H9 (cell line): ENCODE results near the gene BRMS1L. TPM values are rescaled to one million over a fixed set of nuclear protein-coding genes. Genes with fewer than 3 reads are reported as not detected.

Source experiments
- DNase-seq: peaks from one replicate; pipeline ENCODE4 v3.0.0-alpha.2; 2017
- H2AFZ ChIP-seq: one replicate; pipeline ENCODE4 v1.6.1; 2013; ENCODE audit warnings: mild to moderate bottlenecking, low read length, control low read depth, moderate library complexity
- H2AK5ac ChIP-seq: 2 replicates; pipeline ENCODE4 v1.6.1; 2013; ENCODE audit warnings: low read length, control low read depth, mixed read lengths; ENCODE audit not compliant: insufficient read length
- H2BK120ac ChIP-seq: one replicate; pipeline ENCODE4 v1.6.1; 2013; ENCODE audit warnings: low read depth, mild to moderate bottlenecking, low read length, control low read depth, inconsistent platforms; ENCODE audit not compliant: poor library complexity, severe bottlenecking
- H2BK12ac ChIP-seq: 2 replicates; pipeline ENCODE4 v1.6.1; 2013; ENCODE audit warnings: low read length, control low read depth, mixed read lengths, low read depth; ENCODE audit not compliant: insufficient read length
- H2BK15ac ChIP-seq: 2 replicates; pipeline ENCODE4 v1.6.1; 2013; ENCODE audit warnings: low read depth, low read length, control low read depth
- H2BK20ac ChIP-seq: one replicate; pipeline ENCODE4 v1.6.1; 2013; ENCODE audit warnings: low read depth, mild to moderate bottlenecking, low read length, control low read depth, inconsistent platforms; ENCODE audit not compliant: poor library complexity, severe bottlenecking
- H2BK5ac ChIP-seq: 2 replicates; pipeline ENCODE4 v1.6.1; 2013; ENCODE audit warnings: low read length, control low read depth, mixed read lengths; ENCODE audit not compliant: insufficient read length
- H3K14ac ChIP-seq: 2 replicates; pipeline ENCODE4 v1.6.1; 2013; ENCODE audit warnings: low read length, control low read depth; ENCODE audit not compliant: insufficient read depth
- H3K18ac ChIP-seq: 2 replicates; pipeline ENCODE4 v1.6.1; 2013; ENCODE audit warnings: low read depth, mild to moderate bottlenecking, mixed read lengths, low read length, control low read depth; ENCODE audit not compliant: insufficient read length
- H3K23ac ChIP-seq: 2 replicates; pipeline ENCODE4 v1.6.1; 2013; ENCODE audit warnings: low read length, control low read depth, mixed read lengths, low read depth; ENCODE audit not compliant: insufficient read length
- H3K23me2 ChIP-seq: 2 replicates; pipeline ENCODE4 v1.6.1; 2013; ENCODE audit warnings: low read depth, mild to moderate bottlenecking, mixed read lengths, low read length, control low read depth; ENCODE audit not compliant: insufficient read length, poor library complexity, severe bottlenecking
- H3K27ac ChIP-seq: 2 replicates; pipeline ENCODE4 v1.5.1; 2013; ENCODE audit warnings: low read length, control low read depth, mixed read lengths, low read depth; ENCODE audit not compliant: insufficient read length
- H3K27me3 ChIP-seq: 2 replicates; pipeline ENCODE4 v1.6.1; 2013; ENCODE audit warnings: low read length, control low read depth, inconsistent platforms; ENCODE audit not compliant: insufficient read depth
- H3K4ac ChIP-seq: 2 replicates; pipeline ENCODE4 v1.6.1; 2013; ENCODE audit warnings: low read depth, mild to moderate bottlenecking, control low read depth, inconsistent platforms, low read length, moderate library complexity
- H3K4me1 ChIP-seq: 2 replicates; pipeline ENCODE4 v1.6.1; 2013; ENCODE audit warnings: low read length, control low read depth, inconsistent platforms; ENCODE audit not compliant: insufficient read depth
- H3K4me2 ChIP-seq: 2 replicates; pipeline ENCODE4 v1.6.1; 2013; ENCODE audit warnings: low read length, control low read depth, mixed read lengths; ENCODE audit not compliant: insufficient read length, insufficient read depth
- H3K56ac ChIP-seq: 2 replicates; pipeline ENCODE4 v1.6.1; 2013; ENCODE audit warnings: low read depth, mild to moderate bottlenecking, mixed read lengths, low read length, control low read depth; ENCODE audit not compliant: insufficient read length
- H3K79me1 ChIP-seq: 2 replicates; pipeline ENCODE4 v1.6.1; 2013; ENCODE audit warnings: low read depth, mild to moderate bottlenecking, moderate library complexity, low read length, control low read depth, inconsistent platforms; ENCODE audit not compliant: insufficient read depth, poor library complexity, severe bottlenecking
- H3K79me2 ChIP-seq: 2 replicates; pipeline ENCODE4 v1.6.1; 2013; ENCODE audit warnings: low read length, control low read depth, inconsistent platforms; ENCODE audit not compliant: insufficient read depth
- H3K9ac ChIP-seq: 2 replicates; pipeline ENCODE4 v1.6.1; 2013; ENCODE audit warnings: low read length, control low read depth, mixed read lengths; ENCODE audit not compliant: insufficient read length; ENCODE audit errors: extremely low read depth
- H3K9me3 ChIP-seq: one replicate; pipeline ENCODE4 v1.6.1; 2013; ENCODE audit warnings: low read depth, low read length, inconsistent platforms; ENCODE audit not compliant: control insufficient read depth
- H3T11ph ChIP-seq: one replicate; pipeline ENCODE4 v1.6.1; 2013; ENCODE audit warnings: mild to moderate bottlenecking, low read length, control low read depth, inconsistent platforms
- H4K20me1 ChIP-seq: one replicate; pipeline ENCODE4 v1.6.1; 2013; ENCODE audit not compliant: control insufficient read depth, insufficient read length, insufficient read depth
- H4K5ac ChIP-seq: 2 replicates; pipeline ENCODE4 v1.6.1; 2013; ENCODE audit warnings: low read depth, mild to moderate bottlenecking, mixed read lengths, low read length, control low read depth; ENCODE audit not compliant: insufficient read length
- H4K8ac ChIP-seq: replicated peaks from 2 replicates; pipeline ENCODE4 v1.6.1; 2013; ENCODE audit warnings: low read length, control low read depth, mixed read lengths, low read depth; ENCODE audit not compliant: insufficient read length
- H4K91ac ChIP-seq: 2 replicates; pipeline ENCODE4 v1.6.1; 2013; ENCODE audit warnings: low read depth, mild to moderate bottlenecking, moderate library complexity, mixed read lengths, low read length, control low read depth; ENCODE audit not compliant: insufficient read length
- H3K27ac Mint-ChIP-seq, 3 experiments: 2 replicates in 2 of 3; 3 replicates in 1 of 3; pipeline ENCODE4 v1.8.0; 2020 to 2021; ENCODE audit warnings: mixed read lengths in 3 of 3, mild to moderate bottlenecking in 1 of 3, moderate library complexity in 1 of 3
- H3K27me3 Mint-ChIP-seq: 2 replicates; pipeline ENCODE4 v1.8.0; 2021; ENCODE audit warnings: low read depth, mild to moderate bottlenecking, moderate library complexity, mixed read lengths
- H3K36me3 Mint-ChIP-seq, 3 experiments: 2 replicates in 2 of 3; 3 replicates in 1 of 3; pipeline ENCODE4 v1.8.0; 2020 to 2021; ENCODE audit warnings: low read depth in 3 of 3, mixed read lengths in 3 of 3; ENCODE audit not compliant: insufficient read depth in 1 of 3
- H3K4me1 Mint-ChIP-seq, 2 experiments: 2 replicates each; pipeline ENCODE4 v1.8.0; 2020; ENCODE audit warnings: mixed read lengths in 2 of 2
- H3K4me3 Mint-ChIP-seq, 2 experiments: 2 replicates in 1 of 2; 3 replicates in 1 of 2; pipeline ENCODE4 v1.8.0; 2020 to 2021; ENCODE audit warnings: mild to moderate bottlenecking in 2 of 2, mixed read lengths in 2 of 2, moderate library complexity in 1 of 2
- H3K9me3 Mint-ChIP-seq, 2 experiments: 2 replicates in 1 of 2; 3 replicates in 1 of 2; pipeline ENCODE4 v1.8.0; 2020; ENCODE audit warnings: mild to moderate bottlenecking in 2 of 2, mixed read lengths in 2 of 2, moderate library complexity in 1 of 2
- whole genome bisulfite sequencing: extraction: QIAGEN DNeasy Blood & Tissue Kit; methylation state at CpG from one replicate; pipeline ENCODE4 v1.1.7; 2013; ENCODE audit warnings: missing lambda C conversion rate, low lambda C conversion rate, mixed read lengths; ENCODE audit not compliant: insufficient read length; ENCODE audit errors: extremely low coverage; 5-methylcytosine and 5-hydroxymethylcytosine counted together
- total RNA-seq: library from RNA; stranded (reverse); gene quantifications from 2 replicates; pipeline ENCODE4 v1.2.1, GENCODE V29; 2021
- TF ChIP-seq, protein P1 (sequence below): fragments of 200-600 bp; sonication (generic); conservative IDR thresholded peaks from 3 replicates; pipeline ENCODE4 v1.8.0; 2021; ENCODE audit warnings: antibody characterized with exemption, mild to moderate bottlenecking

BRMS1L gene
- total RNA-seq, 1 experiment from 2014 or later: 12.9 TPM

DNA sequence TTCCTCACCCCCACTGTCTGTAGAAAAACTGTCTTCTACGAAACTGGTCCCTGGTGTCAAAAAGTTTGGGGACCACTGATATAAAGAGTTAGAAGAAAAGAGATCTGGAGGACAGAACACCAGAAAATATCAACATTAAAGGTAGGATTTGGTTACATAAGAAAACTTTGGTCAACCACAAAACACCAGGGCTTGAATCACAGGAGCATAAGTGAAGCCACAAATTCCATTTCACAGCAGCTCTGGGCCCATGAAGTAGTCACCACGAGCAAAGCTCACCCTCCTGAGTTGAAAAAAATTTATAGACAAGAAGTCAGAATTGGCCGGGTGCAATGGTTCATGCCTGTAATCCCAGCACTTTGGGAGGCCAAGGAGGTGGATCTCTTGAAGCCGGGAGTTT, 36.5 kb upstream of the BRMS1L start:
- Mint-ChIP-seq H3K27ac (no peak overlapping the region), H3K36me3 (0 out of 7 replicates have a peak, but pooled peaks cover 0 to 3% (median 0%) of the 10 kb centered on the region in 3 experiments), H3K4me1 (no peaks in the 10 kb centered on the region), H3K9me3 (no peaks in the 10 kb centered on the region), H3K27me3 (no peaks in the 10 kb centered on the region), H3K4me3 (no peak overlapping the region)
- H2BK20ac ChIP-seq: no peak overlapping the region
- no peak overlapping the region for H3K23ac ChIP-seq
- H3K4ac ChIP-seq: no peak overlapping the region
- H4K5ac ChIP-seq: no peak overlapping the region
- H3K27me3 ChIP-seq: no peaks in the 10 kb centered on the region
- H3K14ac ChIP-seq: no peak overlapping the region
- H4K91ac ChIP-seq: no peak overlapping the region
- H2BK15ac ChIP-seq: no peak overlapping the region
- no peak overlapping the region for H4K8ac ChIP-seq
- no peaks in the 10 kb centered on the region for H3K79me2 ChIP-seq
- H2BK12ac ChIP-seq: no peak overlapping the region
- no peak overlapping the region for H3K56ac ChIP-seq
- TF ChIP-seq, protein P1, sequence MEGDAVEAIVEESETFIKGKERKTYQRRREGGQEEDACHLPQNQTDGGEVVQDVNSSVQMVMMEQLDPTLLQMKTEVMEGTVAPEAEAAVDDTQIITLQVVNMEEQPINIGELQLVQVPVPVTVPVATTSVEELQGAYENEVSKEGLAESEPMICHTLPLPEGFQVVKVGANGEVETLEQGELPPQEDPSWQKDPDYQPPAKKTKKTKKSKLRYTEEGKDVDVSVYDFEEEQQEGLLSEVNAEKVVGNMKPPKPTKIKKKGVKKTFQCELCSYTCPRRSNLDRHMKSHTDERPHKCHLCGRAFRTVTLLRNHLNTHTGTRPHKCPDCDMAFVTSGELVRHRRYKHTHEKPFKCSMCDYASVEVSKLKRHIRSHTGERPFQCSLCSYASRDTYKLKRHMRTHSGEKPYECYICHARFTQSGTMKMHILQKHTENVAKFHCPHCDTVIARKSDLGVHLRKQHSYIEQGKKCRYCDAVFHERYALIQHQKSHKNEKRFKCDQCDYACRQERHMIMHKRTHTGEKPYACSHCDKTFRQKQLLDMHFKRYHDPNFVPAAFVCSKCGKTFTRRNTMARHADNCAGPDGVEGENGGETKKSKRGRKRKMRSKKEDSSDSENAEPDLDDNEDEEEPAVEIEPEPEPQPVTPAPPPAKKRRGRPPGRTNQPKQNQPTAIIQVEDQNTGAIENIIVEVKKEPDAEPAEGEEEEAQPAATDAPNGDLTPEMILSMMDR: no peak
- no peak for DNase-seq
- no peaks in the 10 kb centered on the region for H3K23me2 ChIP-seq
- H3K27ac ChIP-seq: no peak overlapping the region
- no peak overlapping the region for H3K4me2 ChIP-seq
- H2AFZ ChIP-seq: no peak overlapping the region
- no peaks in the 10 kb centered on the region for H3K79me1 ChIP-seq
- no peak overlapping the region for H3T11ph ChIP-seq
- no peak overlapping the region for H2BK120ac ChIP-seq
- no peaks in the 10 kb centered on the region for H3K9me3 ChIP-seq
- H4K20me1 ChIP-seq: no peaks in the 10 kb centered on the region
- WGBS: no CpG with 5 or more reads among the region's 4 CpGs
- H3K4me1 ChIP-seq: no peaks in the 10 kb centered on the region
- H3K9ac ChIP-seq: no peak overlapping the region
- H2BK5ac ChIP-seq: no peak overlapping the region
- no peak overlapping the region for H3K18ac ChIP-seq
- no peak overlapping the region for H2AK5ac ChIP-seq
